ENCODE measurements around the gene MTHFD1L.
"Not testable (repeated sequence)": the region's sequence is repeated elsewhere in the genome, so short reads cannot be mapped to it uniquely, and the experiment has no call there.

MTHFD1L gene

DNA sequence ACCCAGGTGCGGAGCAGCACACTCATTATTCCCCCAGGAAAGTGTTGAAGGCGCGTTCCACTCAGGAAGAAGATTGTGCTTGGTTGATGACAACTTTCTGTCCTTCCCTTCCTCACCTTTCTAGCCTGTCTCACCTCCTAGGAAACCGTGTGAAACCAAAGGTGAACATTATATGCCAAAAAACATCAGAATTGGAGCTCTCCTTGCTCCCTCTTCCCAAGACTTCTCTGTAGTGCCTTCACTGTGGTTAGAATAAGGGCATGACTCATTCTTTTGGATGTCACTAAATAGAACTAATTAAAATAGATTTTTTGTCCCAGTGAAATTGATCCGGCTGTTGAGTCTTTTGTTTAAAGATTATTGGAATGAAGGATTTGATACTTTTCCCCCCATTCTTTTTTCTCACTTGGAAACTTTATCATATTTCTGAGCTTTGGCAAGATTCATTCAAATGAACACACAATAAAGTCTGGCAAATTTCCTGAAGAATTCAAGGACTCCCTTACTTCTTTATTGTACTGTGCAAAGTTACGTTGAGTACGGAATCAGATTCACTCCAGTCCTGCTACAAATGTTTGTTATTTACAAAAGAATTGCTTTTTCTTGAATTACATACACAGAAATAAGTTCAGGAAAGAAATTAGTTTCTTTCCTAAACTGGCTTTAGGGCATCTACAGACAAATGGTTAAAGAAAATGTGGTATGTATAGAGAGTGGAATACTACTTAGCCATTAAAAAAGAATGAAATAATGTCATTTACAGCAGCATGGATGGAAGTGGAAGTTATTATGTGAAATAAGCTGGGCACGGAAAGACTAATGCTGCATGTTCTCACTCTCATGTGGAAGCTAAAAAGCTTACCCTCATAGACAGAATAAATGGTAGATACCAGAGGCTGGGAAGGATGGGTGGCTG, 231.4 kb downstream of the MTHFD1L start:
- H3K4me3 ChIP-seq (ENCODE audit: low read length), result no peak overlapping the region
- DNase-seq (ENCODE audit: low read depth, low spot score), result no peak

DNA sequence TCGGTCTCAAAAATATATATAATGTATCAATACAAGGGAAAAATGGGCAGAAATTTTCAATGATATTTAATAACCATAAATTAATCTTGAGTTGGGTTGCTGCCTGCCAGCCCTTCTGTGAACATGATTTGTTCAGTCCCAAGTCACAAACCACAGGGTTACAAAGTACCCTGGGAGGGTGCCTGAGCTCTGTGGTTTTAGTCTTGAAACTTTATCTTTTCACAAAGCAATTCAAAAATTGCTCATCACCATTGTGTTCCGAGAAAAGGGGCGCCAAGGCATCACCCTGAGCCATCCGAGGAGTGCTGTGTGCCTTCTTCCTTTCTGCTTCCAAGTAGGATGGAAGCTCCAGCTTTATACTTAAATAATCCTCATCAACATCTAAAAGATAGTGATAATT, 232.7 kb downstream of the MTHFD1L start:
- no peak overlapping the region for H3K4me3 ChIP-seq (ENCODE audit: low read length)
- no peak for DNase-seq (ENCODE audit: low read depth, low spot score)

DNA sequence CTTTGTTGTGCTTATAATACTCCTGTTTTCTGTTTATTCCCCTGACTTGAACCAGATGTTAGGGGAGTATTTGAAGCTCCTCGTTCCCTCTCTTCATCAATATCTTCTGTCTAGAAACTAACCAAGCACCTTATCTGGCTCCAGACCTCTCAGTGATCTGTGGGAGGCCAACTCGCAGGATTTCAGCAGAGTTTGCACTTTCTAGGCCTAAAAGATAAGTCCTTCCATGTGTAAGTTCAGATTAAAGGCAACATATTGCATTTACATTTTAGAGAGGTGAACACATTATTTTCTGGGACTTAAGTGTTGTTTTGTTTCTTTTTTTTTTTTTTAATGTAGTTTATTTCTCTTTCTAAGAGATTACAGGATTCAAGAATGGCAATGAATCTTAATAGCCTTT, 234.8 kb downstream of the MTHFD1L start:
- no peak overlapping the region for H3K4me3 ChIP-seq (ENCODE audit: low read length)
- DNase-seq (ENCODE audit: low read depth, low spot score), result no peak

DNA sequence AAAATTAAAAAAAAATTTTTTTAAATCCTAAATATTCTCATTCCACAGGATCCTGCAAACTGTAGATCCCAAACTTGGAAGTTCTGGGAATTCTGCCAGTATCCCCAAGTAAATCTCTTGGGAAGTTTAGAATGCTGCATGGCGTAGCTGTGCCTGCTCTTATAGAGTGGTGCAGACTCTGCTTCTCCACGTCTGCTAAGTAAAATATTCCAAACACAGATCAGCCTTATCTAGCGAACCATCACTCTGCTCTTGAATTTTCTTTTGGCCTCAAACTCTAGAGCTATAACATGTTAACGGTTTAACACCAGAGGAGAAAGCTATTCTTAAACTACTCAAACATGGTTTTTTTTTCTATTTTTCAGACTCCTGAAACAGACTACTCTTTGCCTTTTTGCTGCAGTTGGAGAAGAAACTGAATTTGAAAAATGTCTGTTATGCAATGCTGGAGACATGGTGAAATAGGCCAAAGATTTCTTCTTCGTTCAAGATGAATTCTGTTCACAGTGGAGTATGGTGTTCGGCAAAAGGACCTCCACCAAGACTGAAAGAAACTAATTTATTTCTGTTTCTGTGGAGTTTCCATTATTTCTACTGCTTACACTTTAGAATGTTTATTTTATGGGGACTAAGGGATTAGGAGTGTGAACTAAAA, 235.8 kb downstream of the MTHFD1L start:
- no peak overlapping the region for H3K4me3 ChIP-seq (ENCODE audit: low read length)

DNA sequence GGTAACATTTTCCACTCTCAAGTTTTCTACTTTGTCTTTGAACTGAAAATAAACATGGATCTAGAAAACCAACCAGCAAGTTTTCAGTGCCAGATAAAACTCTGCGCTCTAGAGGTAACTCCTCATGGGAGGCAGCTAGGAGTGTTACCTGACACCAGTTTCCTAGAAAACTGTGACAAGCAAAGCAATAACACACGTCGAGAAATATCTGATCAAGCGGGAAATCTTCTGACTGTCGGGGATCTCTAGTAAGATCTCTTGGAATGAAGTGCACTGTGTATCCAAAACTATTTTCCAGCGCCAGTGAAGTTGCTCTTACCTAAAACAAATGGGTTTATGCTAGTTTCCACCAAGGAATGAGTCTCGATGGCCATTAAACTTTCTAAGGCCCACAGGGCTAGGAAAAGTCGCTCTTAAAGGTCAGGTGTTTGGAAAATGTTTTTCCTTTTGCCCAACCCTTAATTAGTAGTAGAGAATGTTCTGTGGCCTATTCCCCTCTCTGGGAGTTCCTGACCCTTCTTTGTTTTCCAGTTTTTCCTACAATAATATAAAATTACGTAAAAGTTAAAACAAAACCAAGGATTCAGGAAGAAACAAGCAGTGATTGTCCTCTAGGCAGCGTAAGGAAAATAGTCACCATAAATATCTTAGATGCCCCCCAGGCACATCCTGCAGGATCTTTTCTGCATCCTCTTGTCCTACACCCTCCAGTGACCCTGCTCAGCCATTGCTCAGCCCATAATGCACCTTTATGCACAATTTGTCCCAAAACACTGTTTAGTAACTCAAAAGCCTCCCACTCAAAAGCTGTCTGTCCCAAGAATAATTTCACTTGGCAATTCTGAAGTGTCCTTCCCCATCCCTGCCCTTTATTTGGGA, 236.6 kb downstream of the MTHFD1L start:
- no peak for DNase-seq (ENCODE audit: low read depth, low spot score)
- H3K4me3 ChIP-seq (ENCODE audit: low read length), result no peak overlapping the region

More for the DNA sequence above, 235.8 kb downstream of the MTHFD1L start:
- no peak for DNase-seq (ENCODE audit: low read depth, low spot score)

DNA sequence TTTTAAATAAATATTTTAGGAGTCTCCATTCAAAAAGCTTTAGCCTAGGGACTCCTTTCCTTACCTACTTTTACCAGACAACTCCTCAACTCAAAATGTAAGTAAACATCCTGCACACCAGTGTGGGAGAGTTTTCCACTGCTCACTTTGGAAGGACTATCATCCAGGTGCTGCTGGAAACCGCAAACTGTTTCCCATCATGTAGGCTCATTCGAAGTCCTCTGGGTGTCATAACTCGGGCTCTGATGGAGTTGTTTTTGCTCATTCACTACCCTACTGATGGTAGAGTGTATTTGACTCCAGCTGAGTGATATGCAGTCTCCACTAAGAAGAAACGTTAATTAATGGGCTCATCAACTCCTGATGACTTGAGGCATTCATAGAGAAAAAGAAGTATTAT, 237.8 kb downstream of the MTHFD1L start:
- no peak overlapping the region for H3K4me3 ChIP-seq (ENCODE audit: low read length)
- no peak for DNase-seq (ENCODE audit: low read depth, low spot score)

DNA sequence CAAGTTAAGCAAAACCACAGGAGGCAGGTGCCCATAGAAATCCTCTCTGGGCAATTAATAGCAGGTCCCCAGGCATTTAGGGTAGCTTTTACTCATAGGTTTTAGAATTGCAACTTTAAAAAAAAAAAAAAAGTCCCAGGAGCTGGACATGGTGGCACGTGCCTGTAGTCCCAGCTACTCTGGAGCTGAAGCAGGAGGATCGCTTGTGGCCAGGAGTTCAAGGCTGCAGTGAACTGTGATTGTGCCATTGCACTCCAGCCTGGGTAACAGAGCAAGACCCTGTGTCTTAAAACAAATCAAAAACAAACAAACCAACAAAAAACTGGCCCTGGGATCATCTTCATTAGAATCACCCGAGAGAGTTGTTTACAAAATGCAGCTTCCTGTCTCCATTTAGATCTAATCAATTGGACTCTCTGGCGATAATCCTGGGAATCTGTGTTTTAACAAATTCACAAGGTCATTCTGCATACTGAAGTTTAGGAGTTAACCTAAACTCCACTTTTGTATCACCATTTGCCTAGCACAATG, 242.5 kb downstream of the MTHFD1L start:
- DNase-seq (ENCODE audit: low read depth, low spot score), result no peak

DNA sequence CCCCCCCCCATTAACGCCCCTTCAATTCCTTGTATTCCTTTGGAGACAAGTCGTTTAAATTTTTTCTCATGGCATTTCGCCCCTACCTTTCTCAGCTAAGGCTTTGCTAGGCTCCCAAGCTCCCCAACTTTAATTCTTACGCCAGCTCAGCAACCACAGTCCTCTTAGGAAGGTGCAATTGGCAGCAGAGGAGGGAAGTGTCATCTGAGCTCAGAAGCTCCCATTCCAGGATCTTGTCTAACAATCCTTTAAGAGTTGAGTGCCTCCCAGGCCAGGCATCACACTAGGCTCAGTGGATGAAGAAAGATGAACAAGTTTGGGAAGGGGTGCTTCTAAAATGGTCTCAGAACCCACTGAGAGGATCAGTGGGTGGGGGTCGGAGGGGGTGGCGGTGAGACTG, 243.0 kb downstream of the MTHFD1L start:
- H3K4me3 ChIP-seq (ENCODE audit: low read length), result no peak overlapping the region
- no peak for DNase-seq (ENCODE audit: low read depth, low spot score)

More for the DNA sequence above, 242.5 kb downstream of the MTHFD1L start:
- no peak overlapping the region for H3K4me3 ChIP-seq (ENCODE audit: low read length)

DNA sequence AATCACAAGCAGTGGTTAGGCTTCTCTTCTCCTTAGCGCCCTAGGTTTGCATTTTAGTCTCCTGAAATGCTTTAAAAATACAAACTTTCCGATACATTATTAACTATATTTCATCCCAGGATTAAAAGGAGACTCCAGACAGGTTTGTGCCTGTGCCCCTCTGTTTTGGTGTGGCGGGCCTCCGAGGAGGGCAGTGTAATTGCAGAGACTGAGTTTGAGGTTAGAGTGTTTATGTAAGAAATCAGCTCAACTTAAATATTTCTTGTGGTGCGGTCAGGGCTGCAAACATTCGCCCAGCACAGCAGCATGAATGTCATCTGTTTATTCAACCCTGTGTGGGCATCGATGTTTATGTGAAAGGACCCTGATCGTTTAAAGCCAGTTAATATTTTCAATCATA, 243.9 kb downstream of the MTHFD1L start:
- DNase-seq (ENCODE audit: low read depth, low spot score), result no peak
- no peak overlapping the region for H3K4me3 ChIP-seq (ENCODE audit: low read length)

DNA sequence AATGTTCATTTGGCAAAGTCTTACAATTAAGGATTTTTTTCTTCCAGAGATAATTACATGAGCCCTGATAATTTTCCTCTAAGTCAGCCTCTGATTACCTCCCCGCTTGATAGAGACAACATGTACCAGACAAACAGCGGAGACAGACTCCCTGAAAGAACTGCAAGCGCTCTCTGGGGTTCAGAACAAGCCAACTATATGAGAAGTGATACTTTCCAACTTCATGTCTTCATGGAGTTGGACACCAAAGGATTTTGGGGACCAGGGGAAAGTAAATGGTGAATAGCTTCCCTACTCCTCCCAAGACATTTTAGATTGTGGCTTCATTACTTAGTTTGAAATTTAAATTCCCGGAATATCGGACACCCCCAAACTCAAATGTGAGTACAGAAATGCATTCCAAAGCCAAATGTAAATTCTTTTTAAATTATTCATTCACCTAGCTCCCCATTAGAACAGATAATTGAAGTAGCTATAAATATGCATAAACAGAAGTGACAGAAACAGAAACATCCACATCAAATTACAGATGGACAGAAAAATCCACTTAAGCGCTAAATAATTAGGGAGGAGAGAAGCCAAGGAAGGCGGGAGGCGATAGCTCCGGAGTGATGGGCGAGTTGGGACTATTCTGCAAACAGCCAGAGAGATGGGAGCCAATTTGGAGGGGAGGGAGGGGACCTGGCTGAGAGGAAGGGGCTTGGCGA, 244.5 kb downstream of the MTHFD1L start:
- DNase-seq (ENCODE audit: low read depth, low spot score), result no peak
- H3K4me3 ChIP-seq (ENCODE audit: low read length), result no peak overlapping the region

DNA sequence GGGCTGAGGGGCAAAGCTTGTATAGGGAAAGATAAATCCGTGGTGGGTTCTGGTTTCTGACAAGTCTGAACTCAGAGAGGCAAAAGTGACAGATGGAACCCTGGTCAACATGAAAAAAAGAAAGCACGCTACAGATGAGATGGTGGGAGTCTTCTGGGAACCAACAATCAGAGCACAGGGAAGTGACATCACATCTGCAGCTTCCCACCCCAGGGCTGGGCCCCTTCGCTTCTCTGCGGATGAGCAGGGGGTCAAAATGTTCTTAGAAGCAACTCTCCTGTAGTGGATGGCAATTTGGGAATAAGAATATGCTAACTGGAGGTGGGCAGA, 245.0 kb downstream of the MTHFD1L start:
- no peak for DNase-seq (ENCODE audit: low read depth, low spot score)
- H3K4me3 ChIP-seq (ENCODE audit: low read length), result no peak overlapping the region

DNA sequence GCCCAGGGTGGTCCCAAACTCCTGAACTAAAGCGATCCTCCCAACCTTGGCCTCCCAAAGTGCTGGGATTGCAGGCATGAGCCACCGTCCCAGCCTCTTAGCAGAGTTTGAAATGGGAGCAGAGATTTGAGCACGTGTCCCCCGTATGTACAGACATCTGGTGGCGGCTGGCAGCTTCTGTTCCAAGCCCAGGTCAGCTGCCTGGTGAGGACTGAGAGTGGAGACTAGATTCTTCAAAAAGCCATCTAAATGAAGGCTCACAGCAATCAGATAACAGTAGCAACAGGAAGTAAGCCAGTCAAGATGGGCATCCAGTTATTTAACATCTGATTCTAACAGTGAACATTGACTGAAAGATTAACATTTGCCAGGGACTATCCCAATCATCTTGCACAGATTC, 246.2 kb downstream of the MTHFD1L start:
- DNase-seq (ENCODE audit: low read depth, low spot score), result no peak
- H3K4me3 ChIP-seq (ENCODE audit: low read length), result no peak overlapping the region

DNA sequence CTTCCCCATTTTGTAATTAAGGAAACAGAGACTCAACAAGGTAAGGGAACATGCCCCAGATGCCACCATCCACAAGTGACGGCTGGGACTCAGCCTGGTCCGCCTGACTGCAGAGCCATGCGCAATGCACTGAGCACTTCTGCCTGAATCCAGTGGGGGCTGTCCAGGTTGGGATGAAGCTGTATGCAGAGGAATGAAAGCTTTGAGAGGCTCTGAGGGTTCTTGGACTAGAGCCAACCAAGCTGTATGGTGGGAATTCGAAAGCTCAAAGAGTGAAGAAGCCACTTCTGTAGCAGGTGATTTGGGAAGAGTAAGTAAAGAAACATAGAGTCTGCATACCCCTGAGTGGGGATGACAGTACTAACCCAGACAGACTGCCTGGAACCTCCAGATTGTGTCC, 246.6 kb downstream of the MTHFD1L start:
- DNase-seq (ENCODE audit: low read depth, low spot score), result no peak
- H3K4me3 ChIP-seq (ENCODE audit: low read length), result no peak overlapping the region

DNA sequence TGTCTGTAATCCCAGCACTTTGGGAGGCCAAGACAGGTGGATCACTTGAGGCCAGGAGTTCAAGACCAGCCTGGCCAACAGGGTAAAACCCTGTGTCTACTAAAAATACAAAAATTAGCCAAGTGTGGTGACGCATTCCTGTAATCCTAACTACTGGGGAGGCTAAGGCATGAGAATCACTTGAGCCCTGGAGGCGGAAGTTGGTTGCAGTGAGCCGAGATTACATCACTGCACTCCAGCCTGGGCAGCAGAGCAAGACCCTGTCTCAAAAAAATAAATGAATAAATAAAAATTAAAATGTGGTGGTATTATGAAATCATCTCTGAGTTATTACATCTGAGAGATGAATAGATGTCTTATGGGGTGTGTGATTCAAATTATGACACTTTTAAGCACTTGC, 247.4 kb downstream of the MTHFD1L start:
- DNase-seq (ENCODE audit: low read depth, low spot score); H3K4me3 ChIP-seq (ENCODE audit: low read length): not testable (repeated sequence)

DNA sequence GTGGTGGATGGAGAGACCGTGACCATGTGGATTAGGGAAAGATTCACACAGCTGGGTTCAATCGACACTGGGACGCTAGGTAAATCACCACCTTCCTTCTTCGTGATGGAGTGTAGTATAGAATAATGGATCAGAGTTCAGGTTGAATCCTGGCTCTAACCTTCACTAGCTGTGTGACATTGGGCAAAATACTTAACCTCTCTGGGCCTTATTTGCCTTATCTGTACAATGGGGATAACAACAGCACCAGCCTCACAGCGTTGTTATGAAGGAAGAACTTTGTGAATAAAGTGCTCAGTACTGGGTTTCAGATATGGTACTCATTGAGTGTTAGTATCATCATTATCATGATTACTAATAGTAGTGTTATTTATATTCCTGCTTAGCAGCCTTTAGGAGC, 248.1 kb downstream of the MTHFD1L start:
- H3K4me3 ChIP-seq (ENCODE audit: low read length), result no peak overlapping the region
- DNase-seq (ENCODE audit: low read depth, low spot score), result no peak

DNA sequence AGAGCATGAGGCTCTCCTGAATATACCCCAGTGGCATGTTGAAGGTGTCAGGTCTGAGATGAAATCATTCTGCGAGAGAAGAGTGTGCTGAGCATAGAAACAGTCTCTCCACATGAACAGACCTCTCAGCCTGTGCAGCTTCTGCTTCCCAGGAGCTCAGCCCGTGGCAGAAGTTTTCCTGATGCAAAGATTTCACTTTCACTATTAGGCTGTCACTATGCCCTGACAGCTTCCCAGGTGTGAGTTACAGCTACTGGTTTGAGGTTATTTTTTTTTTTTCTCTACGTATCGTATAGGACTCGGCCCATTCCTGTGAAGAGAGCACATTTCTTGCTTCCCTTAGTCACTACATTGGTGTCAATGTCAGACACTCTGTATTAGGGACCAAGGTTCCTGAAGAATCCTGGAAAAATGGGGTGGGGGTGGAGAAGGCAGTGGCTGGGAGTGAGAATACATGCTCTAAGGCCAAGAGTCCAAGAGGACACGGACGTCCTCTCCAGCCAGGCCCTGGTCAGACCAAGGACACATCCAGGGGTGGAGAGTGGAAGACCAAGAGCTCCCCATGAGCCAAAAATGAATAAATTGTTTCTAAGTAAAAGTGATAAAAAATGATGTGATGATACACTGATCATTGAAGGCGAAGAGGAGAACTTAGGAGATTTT, 253.1 kb downstream of the MTHFD1L start:
- no peak for DNase-seq (ENCODE audit: low read depth, low spot score)
- no peak overlapping the region for H3K4me3 ChIP-seq (ENCODE audit: low read length)

DNA sequence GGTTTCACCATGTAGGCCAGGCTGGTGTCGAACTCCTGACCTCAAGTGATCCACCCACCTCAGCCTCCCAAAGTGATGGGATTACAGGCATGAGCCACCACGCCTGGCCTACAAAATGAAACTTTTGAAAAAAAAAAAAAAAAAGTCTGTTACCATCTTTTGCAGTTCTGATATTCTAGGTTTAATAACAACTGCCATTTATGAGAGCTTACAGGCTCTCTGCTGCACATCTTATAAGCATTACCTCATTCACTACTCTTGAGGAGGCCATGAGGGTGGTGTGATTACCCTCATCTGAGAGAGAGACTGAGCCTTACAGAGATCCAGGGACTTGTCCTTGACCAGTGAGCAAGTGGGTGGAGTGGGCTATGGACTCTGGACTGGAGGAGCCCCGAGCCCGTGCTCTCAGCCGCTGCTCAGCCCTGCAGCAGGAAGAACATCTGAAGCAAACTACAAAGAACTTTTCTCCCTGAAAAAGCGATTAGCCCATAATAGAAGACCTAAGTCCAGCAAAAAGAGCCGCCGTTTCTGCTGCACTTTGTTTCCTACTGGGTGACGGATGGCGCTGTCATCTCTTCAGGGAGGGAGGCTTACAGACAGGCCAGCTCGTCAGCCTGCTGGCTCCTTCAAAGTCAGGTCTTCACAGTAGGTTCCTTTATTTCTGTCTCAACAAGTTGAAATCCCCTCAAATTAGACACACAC, 254.5 kb downstream of the MTHFD1L start:
- no peak overlapping the region for H3K4me3 ChIP-seq (ENCODE audit: low read length)
- DNase-seq (ENCODE audit: low read depth, low spot score), result no peak

DNA sequence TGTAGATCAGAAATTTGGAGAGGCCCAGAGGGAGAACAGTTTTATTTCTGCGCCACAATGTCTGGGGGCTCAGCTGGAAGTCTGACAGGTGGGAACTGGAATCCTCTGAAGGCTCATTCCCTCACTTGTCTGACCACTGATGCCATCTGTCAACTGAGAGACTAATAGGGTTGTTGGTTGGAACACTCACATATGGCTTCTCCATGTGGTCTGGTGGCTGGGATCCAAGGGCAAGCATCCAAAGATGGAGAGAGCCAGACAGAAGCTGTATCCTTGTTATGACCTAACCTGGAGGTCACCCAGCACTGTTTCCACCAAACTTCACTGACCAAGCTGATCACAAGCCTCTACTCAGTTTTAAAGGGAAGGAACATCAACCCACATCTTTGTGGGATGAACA, 256.4 kb downstream of the MTHFD1L start:
- no peak overlapping the region for H3K4me3 ChIP-seq (ENCODE audit: low read length)
- DNase-seq (ENCODE audit: low read depth, low spot score), result no peak
